HUES64 (cell line): Measurements from ENCODE around the gene CRYGS.

ENCODE experiments used
- H3K27ac ChIP-seq: 2 replicates; pipeline ENCODE4 v1.7.0; 2013; ENCODE audit warnings: low read depth, low read length, inconsistent platforms
- H3K27me3 ChIP-seq: 2 replicates; pipeline ENCODE4 v1.6.1; 2013; ENCODE audit warnings: mild to moderate bottlenecking, low read length; ENCODE audit not compliant: insufficient read depth
- H3K36me3 ChIP-seq: 2 replicates; pipeline ENCODE4 v1.6.1; 2013; ENCODE audit warnings: mild to moderate bottlenecking, low read length; ENCODE audit not compliant: insufficient read depth
- H3K4me1 ChIP-seq: 2 replicates; pipeline ENCODE4 v1.6.1; 2013; ENCODE audit warnings: mild to moderate bottlenecking, low read length, moderate library complexity; ENCODE audit not compliant: insufficient read depth
- H3K4me3 ChIP-seq: 2 replicates; pipeline ENCODE4 v1.5.1; 2013; ENCODE audit warnings: mild to moderate bottlenecking, low read length, moderate library complexity
- H3K9ac ChIP-seq: 2 replicates; pipeline ENCODE4 v1.6.1; 2013; ENCODE audit warnings: mild to moderate bottlenecking, low read depth, low read length
- H3K9me3 ChIP-seq: 2 replicates; pipeline ENCODE4 v1.6.1; 2013; ENCODE audit warnings: low read depth, low read length; ENCODE audit not compliant: insufficient read depth
- WGBS: fragments of 150-250, 120-280 bp; methylation state at CpG from one replicate; pipeline ENCODE4 v1.1.7; 2013; ENCODE audit warnings: missing lambda C conversion rate; 5-methylcytosine and 5-hydroxymethylcytosine counted together

Gene CRYGS

GRCh38 chr3:186516646-186517045 lies 27.5 kb downstream of the CRYGS start:
- no peaks in the 10 kb centered on the region for H3K27me3 ChIP-seq

GRCh38 chr3:186515125-186515524 lies 29.1 kb downstream of the CRYGS start:
- Histone ChIP-seq H3K36me3 (no peaks in the 10 kb centered on the region), H3K4me1 (no peaks in the 10 kb centered on the region), H3K9ac (no peak overlapping the region), H3K4me3 (no peak overlapping the region), H3K27me3 (no peaks in the 10 kb centered on the region), H3K27ac (no peak overlapping the region), H3K9me3 (no peaks in the 10 kb centered on the region)
- 84% methylated on average over 4 of the region's 4 CpGs for WGBS

More at GRCh38 chr3:186516646-186517045, 27.5 kb downstream of the CRYGS start:
- H3K4me3 ChIP-seq, result no peak overlapping the region
- no peaks in the 10 kb centered on the region for H3K9me3 ChIP-seq
- no peaks in the 10 kb centered on the region for H3K4me1 ChIP-seq
- no peak overlapping the region for H3K27ac ChIP-seq
- 98% methylated on average over 2 of the region's 2 CpGs for WGBS
- H3K36me3 ChIP-seq, result no peaks in the 10 kb centered on the region
- H3K9ac ChIP-seq, result no peak overlapping the region

GRCh38 chr3:186514296-186515002 lies 29.7 kb downstream of the CRYGS start:
- no peak overlapping the region for H3K4me3 ChIP-seq
- H3K4me1 ChIP-seq, result no peaks in the 10 kb centered on the region
- H3K9me3 ChIP-seq, result no peaks in the 10 kb centered on the region
- no peak overlapping the region for H3K9ac ChIP-seq
- no peaks in the 10 kb centered on the region for H3K27me3 ChIP-seq
- no peaks in the 10 kb centered on the region for H3K36me3 ChIP-seq
- H3K27ac ChIP-seq, result no peak overlapping the region
- WGBS, result 82% methylated on average over 3 of the region's 3 CpGs

GRCh38 chr3:186513386-186513785 lies 30.8 kb downstream of the CRYGS start:
- H3K27ac ChIP-seq, result no peak overlapping the region
- H3K4me3 ChIP-seq, result no peak overlapping the region
- no peaks in the 10 kb centered on the region for H3K4me1 ChIP-seq
- H3K27me3 ChIP-seq, result no peaks in the 10 kb centered on the region
- H3K36me3 ChIP-seq, result no peaks in the 10 kb centered on the region
- 91% methylated on average over 5 of the region's 5 CpGs for WGBS
- no peaks in the 10 kb centered on the region for H3K9me3 ChIP-seq
- H3K9ac ChIP-seq, result no peak overlapping the region

- no peak overlapping the region for H3K27ac ChIP-seq
- no peak overlapping the region for H3K4me3 ChIP-seq
- H3K27me3 ChIP-seq, result no peaks in the 10 kb centered on the region
- H3K9ac ChIP-seq, result no peak overlapping the region
- no peaks in the 10 kb centered on the region for H3K4me1 ChIP-seq
- WGBS, result 49% methylated on average over 9 of the region's 9 CpGs
- no peaks in the 10 kb centered on the region for H3K9me3 ChIP-seq
- no peaks in the 10 kb centered on the region for H3K36me3 ChIP-seq
Observed at GRCh38 chr3:186512570-186513302, 31.4 kb downstream of the CRYGS start.

GRCh38 chr3:186511702-186512101 lies 32.5 kb downstream of the CRYGS start:
- Histone ChIP-seq H3K9ac (no peak overlapping the region), H3K9me3 (no peaks in the 10 kb centered on the region), H3K36me3 (no peaks in the 10 kb centered on the region), H3K4me3 (no peak overlapping the region), H3K4me1 (no peaks in the 10 kb centered on the region), H3K27me3 (no peaks in the 10 kb centered on the region), H3K27ac (no peak overlapping the region)
- WGBS, result 81% methylated on average over 5 of the region's 5 CpGs

GRCh38 chr3:186511245-186511644 lies 32.9 kb downstream of the CRYGS start:
- H3K27ac ChIP-seq, result no peak overlapping the region
- H3K36me3 ChIP-seq, result no peaks in the 10 kb centered on the region
- WGBS, result 97% methylated on average over 4 of the region's 4 CpGs
- H3K9me3 ChIP-seq, result no peaks in the 10 kb centered on the region
- no peaks in the 10 kb centered on the region for H3K27me3 ChIP-seq
- no peaks in the 10 kb centered on the region for H3K4me1 ChIP-seq
- no peak overlapping the region for H3K9ac ChIP-seq
- no peak overlapping the region for H3K4me3 ChIP-seq

GRCh38 chr3:186510374-186511079 lies 33.7 kb downstream of the CRYGS start:
- 78% methylated on average over 9 of the region's 9 CpGs for WGBS
- H3K9me3 ChIP-seq, result no peaks in the 10 kb centered on the region
- no peak overlapping the region for H3K4me3 ChIP-seq
- no peak overlapping the region for H3K9ac ChIP-seq
- no peaks in the 10 kb centered on the region for H3K36me3 ChIP-seq
- no peaks in the 10 kb centered on the region for H3K4me1 ChIP-seq
- H3K27me3 ChIP-seq, result no peaks in the 10 kb centered on the region
- H3K27ac ChIP-seq, result no peak overlapping the region

GRCh38 chr3:186509423-186509822 lies 34.8 kb downstream of the CRYGS start:
- H3K27me3 ChIP-seq, result no peaks in the 10 kb centered on the region
- H3K4me1 ChIP-seq, result no peaks in the 10 kb centered on the region
- no peak overlapping the region for H3K4me3 ChIP-seq
- no peak overlapping the region for H3K27ac ChIP-seq
- 86% methylated on average over 2 of the region's 2 CpGs for WGBS
- H3K9me3 ChIP-seq, result no peaks in the 10 kb centered on the region
- H3K36me3 ChIP-seq, result no peaks in the 10 kb centered on the region
- H3K9ac ChIP-seq, result no peak overlapping the region

GRCh38 chr3:186506857-186507256 lies 37.3 kb downstream of the CRYGS start:
- no peaks in the 10 kb centered on the region for H3K36me3 ChIP-seq
- no peaks in the 10 kb centered on the region for H3K9me3 ChIP-seq
- H3K27me3 ChIP-seq, result no peaks in the 10 kb centered on the region
- 81% methylated on average over 2 of the region's 2 CpGs for WGBS
- no peak overlapping the region for H3K4me3 ChIP-seq
- H3K9ac ChIP-seq, result no peak overlapping the region
- H3K27ac ChIP-seq, result no peak overlapping the region
- H3K4me1 ChIP-seq, result peaks cover 12% of the 10 kb centered on the region; the same call in 1 of the 2 replicates

GRCh38 chr3:186506191-186506739 lies 37.9 kb downstream of the CRYGS start:
- H3K9me3 ChIP-seq, result no peaks in the 10 kb centered on the region
- H3K27me3 ChIP-seq, result no peaks in the 10 kb centered on the region
- WGBS, result 82% methylated on average over 3 of the region's 3 CpGs
- H3K4me3 ChIP-seq, result no peak overlapping the region
- H3K9ac ChIP-seq, result no peak overlapping the region
- H3K27ac ChIP-seq, result no peak overlapping the region
- no peaks in the 10 kb centered on the region for H3K36me3 ChIP-seq
- peaks cover 12% of the 10 kb centered on the region; the same call in 1 of the 2 replicates for H3K4me1 ChIP-seq
